ENCODE results near the gene FBXO17.
"Not testable (repeated sequence)": the region's sequence is repeated elsewhere in the genome, so short reads cannot be mapped to it uniquely, and the experiment has no call there.

Gene FBXO17

DNA sequence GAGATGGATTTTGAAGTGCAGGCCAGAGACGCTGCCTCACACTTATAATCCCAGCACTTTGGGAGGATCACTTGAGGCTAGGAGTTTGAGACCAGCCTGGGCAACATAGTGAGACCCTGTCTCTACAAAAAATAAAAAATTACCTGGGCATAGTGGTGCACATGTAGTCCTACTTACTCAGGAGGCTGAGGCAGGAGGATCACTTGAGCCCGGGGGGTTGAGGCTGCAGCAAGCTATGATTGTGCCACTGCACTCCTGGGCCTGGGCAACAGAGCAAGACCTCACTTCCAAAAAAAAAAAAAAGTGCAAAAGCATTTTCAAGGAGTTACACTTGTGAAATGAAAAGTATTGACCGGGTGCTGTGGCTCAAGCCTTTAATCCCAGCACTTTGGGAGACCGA lies 27.6 kb upstream of the FBXO17 start:
- no peak overlapping the region for H3K4me3 ChIP-seq (ENCODE audit: low read depth, low read length)
- no peaks in the 10 kb centered on the region for H3K27me3 ChIP-seq (ENCODE audit: insufficient read depth, low read length)
- no peak overlapping the region for H3K27ac ChIP-seq (ENCODE audit: low read depth, low read length)
- no peaks in the 10 kb centered on the region for H3K36me3 ChIP-seq (ENCODE audit: insufficient read depth, low read length)
- no peaks in the 10 kb centered on the region for H3K4me1 ChIP-seq (ENCODE audit: control insufficient read depth, insufficient read depth, low read length, unreplicated experiment)
- no peaks in the 10 kb centered on the region for H3K79me2 ChIP-seq (ENCODE audit: control insufficient read depth, insufficient read depth, low read length, unreplicated experiment)
- no peak overlapping the region for H2AFZ ChIP-seq (ENCODE audit: low read length, unreplicated experiment)

DNA sequence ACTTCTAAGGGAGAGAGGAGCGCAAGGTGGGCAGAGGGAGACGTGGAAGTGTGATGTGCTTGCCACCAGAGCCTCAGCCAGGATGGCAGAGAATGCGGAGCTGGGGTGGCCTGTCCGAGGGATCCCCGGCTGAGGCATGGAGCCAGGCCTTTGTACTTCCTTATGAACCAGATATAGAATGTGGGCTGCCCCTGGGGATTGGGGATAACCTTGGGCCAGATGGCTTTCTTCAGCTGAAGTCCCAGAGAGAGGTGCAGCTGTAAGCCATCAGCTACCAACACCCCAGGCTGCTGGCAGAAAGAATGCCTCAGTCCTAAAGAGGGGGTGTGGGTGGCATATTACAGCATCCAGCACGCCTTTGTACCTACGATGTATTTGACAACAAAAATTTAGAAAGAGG lies 25.5 kb upstream of the FBXO17 start:
- H2AFZ ChIP-seq (ENCODE audit: low read length, unreplicated experiment): no peak overlapping the region
- no peaks in the 10 kb centered on the region for H3K4me1 ChIP-seq (ENCODE audit: control insufficient read depth, insufficient read depth, low read length, unreplicated experiment)
- no peaks in the 10 kb centered on the region for H3K27me3 ChIP-seq (ENCODE audit: insufficient read depth, low read length)
- H3K4me3 ChIP-seq (ENCODE audit: low read depth, low read length): no peak overlapping the region
- H3K36me3 ChIP-seq (ENCODE audit: insufficient read depth, low read length): no peaks in the 10 kb centered on the region
- H3K79me2 ChIP-seq (ENCODE audit: control insufficient read depth, insufficient read depth, low read length, unreplicated experiment): no peaks in the 10 kb centered on the region
- H3K27ac ChIP-seq (ENCODE audit: low read depth, low read length): no peak overlapping the region

- not testable (repeated sequence) for H3K27ac ChIP-seq (ENCODE audit: low read depth, low read length); H3K79me2 ChIP-seq (ENCODE audit: control insufficient read depth, insufficient read depth, low read length, unreplicated experiment)
Measured at GRCh38 chr19:38997576-38997975, 22.0 kb upstream of the FBXO17 start.

DNA sequence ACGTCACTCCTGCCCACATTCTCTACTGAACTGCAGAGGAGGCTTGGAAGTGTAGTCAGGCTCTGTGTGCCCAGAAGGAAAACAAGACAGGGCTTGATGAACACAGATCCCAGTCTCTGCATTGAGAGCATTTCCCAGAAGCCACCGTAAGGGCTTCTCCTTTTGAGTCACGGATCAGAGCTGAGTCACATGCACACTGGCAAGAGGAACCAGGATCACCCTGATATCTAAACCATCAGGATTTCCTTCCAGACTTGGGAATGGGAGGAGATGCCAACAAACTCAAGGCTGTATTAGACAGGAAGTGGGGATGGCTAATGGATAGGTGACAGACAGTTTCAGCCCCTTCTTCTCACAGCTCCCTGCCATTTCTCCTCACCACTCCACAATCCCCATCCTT lies 17.7 kb upstream of the FBXO17 start:
- Histone ChIP-seq H3K36me3 (ENCODE audit: insufficient read depth, low read length) (no peaks in the 10 kb centered on the region), H3K27me3 (ENCODE audit: insufficient read depth, low read length) (no peaks in the 10 kb centered on the region), H2AFZ (ENCODE audit: low read length, unreplicated experiment) (no peak overlapping the region), H3K4me3 (ENCODE audit: low read depth, low read length) (no peak overlapping the region), H3K4me1 (ENCODE audit: control insufficient read depth, insufficient read depth, low read length, unreplicated experiment) (peaks cover 17% of the 10 kb centered on the region), H3K79me2 (ENCODE audit: control insufficient read depth, insufficient read depth, low read length, unreplicated experiment) (no peaks in the 10 kb centered on the region), H3K27ac (ENCODE audit: low read depth, low read length) (no peak overlapping the region)

More at GRCh38 chr19:38997576-38997975, 22.0 kb upstream of the FBXO17 start:
- not testable (repeated sequence) for H2AFZ ChIP-seq (ENCODE audit: low read length, unreplicated experiment); H3K4me1 ChIP-seq (ENCODE audit: control insufficient read depth, insufficient read depth, low read length, unreplicated experiment); H3K4me3 ChIP-seq (ENCODE audit: low read depth, low read length); H3K36me3 ChIP-seq (ENCODE audit: insufficient read depth, low read length); H3K27me3 ChIP-seq (ENCODE audit: insufficient read depth, low read length)

DNA sequence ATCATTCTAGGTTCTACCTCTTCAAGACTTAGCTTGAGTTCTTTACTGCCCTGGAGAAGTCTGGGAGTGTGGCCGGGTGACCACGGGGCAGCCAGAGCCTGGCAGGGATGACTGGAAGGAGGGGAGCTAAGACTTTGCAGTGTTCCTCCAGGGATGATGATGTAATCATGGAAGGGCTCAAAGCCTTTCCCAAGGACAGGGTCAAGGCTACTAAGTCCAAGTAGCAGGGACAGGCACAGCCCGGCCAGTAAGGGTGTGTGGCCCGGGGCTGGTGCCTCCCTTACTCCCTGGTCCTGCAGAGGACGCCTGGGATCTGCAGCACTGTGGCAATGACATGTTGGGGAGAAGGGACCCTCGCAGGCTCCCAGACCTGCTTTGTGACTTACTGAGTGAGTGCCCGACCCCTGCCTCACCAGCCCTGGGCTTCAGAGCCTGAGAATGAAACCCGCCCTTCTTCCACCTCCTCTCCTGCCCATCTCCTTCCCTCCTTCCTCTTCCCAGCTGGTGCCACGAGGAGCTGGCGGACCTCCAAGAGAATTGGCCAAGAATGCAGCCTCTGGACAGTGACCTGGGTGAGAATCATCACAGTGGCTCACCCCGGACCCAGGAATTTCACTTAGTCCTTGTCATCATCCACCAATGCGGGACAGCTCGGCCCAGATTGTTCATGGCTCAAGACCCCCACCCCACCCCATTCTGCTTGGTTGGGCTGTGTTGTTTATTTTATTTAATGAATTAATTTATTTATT lies 15.6 kb upstream of the FBXO17 start:
- Histone ChIP-seq H3K79me2 (ENCODE audit: control insufficient read depth, insufficient read depth, low read length, unreplicated experiment) (no peaks in the 10 kb centered on the region), H2AFZ (ENCODE audit: low read length, unreplicated experiment) (no peak overlapping the region), H3K27me3 (ENCODE audit: insufficient read depth, low read length) (no peaks in the 10 kb centered on the region), H3K4me3 (ENCODE audit: low read depth, low read length) (no peak overlapping the region), H3K36me3 (ENCODE audit: insufficient read depth, low read length) (no peaks in the 10 kb centered on the region), H3K27ac (ENCODE audit: low read depth, low read length) (no peak overlapping the region), H3K4me1 (ENCODE audit: control insufficient read depth, insufficient read depth, low read length, unreplicated experiment) (peaks cover 17% of the 10 kb centered on the region)

DNA sequence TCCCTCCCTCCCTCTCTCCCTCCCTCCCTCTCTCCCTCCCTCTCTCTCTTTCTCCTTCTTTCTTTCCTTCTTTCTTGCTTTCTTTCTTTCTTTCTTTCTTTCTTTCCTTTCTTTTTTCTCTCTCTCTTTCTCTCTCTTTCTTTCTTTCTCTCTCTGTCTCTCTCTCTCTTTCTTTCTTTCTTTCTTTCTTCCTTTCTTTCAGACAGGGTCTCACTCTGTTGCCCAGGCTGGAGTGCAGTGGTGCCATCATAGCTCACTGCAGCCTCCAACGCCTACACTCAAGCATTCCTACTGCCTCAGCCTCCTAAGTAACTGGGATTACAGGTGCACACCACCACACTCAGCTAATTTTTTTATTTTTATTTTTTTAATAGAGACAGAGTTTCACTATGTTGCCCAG lies 14.1 kb upstream of the FBXO17 start:
- not testable (repeated sequence) for H3K27me3 ChIP-seq (ENCODE audit: insufficient read depth, low read length); H3K4me3 ChIP-seq (ENCODE audit: low read depth, low read length); H2AFZ ChIP-seq (ENCODE audit: low read length, unreplicated experiment); H3K79me2 ChIP-seq (ENCODE audit: control insufficient read depth, insufficient read depth, low read length, unreplicated experiment); H3K27ac ChIP-seq (ENCODE audit: low read depth, low read length); H3K36me3 ChIP-seq (ENCODE audit: insufficient read depth, low read length)
- H3K4me1 ChIP-seq (ENCODE audit: control insufficient read depth, insufficient read depth, low read length, unreplicated experiment): peaks cover 17% of the 10 kb centered on the region

DNA sequence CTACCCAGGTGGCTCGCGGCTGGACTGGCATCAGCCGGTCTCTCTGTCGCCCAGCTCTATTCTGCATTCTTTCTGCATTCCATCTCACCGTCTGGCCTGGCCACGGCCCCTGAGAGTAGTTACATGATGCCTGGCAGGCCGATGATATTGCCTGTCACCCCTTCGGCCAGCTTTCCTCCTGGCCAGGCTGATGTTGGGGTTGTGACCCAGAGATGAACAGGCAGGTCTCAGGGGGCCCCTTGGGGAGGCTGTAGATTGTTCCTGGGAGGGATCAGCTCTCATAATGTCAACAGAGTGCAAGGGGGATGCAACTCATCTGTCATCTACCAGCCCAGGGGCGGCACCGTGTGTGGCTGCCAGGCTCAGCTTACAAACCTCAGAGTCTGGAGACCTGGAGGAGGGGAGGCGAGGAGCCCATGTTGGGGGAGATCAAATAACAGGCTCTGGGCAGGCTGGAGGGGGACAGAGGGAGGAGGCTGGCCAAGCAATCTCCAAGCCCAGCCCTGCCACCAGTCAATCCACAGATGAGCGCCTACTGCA lies 13.6 kb upstream of the FBXO17 start:
- Histone ChIP-seq H3K4me3 (ENCODE audit: low read depth, low read length) (no peak overlapping the region), H3K27ac (ENCODE audit: low read depth, low read length) (no peak overlapping the region), H2AFZ (ENCODE audit: low read length, unreplicated experiment) (no peak overlapping the region), H3K36me3 (ENCODE audit: insufficient read depth, low read length) (no peaks in the 10 kb centered on the region), H3K27me3 (ENCODE audit: insufficient read depth, low read length) (no peaks in the 10 kb centered on the region), H3K79me2 (ENCODE audit: control insufficient read depth, insufficient read depth, low read length, unreplicated experiment) (no peaks in the 10 kb centered on the region), H3K4me1 (ENCODE audit: control insufficient read depth, insufficient read depth, low read length, unreplicated experiment) (peaks cover 17% of the 10 kb centered on the region)

DNA sequence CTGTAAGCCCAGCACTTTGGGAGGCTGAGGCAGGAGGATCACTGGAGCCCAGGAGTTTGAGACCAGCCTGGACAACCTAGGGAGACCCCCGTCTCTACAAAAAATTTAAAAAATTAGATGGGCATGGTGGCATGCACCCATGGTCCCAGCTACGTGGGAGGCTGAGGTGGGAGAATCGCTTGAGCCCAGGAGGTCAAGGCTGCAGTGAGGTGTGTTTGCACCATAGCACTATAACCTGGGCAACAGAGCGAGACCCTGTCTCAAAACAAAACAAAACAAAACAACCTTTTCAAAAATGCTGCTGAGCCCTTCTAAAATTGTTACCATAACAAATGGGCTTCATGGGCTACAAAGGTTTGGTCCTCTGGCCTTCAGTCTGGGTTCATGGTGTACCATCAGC lies 13.1 kb upstream of the FBXO17 start:
- H3K36me3 ChIP-seq (ENCODE audit: insufficient read depth, low read length); H3K4me3 ChIP-seq (ENCODE audit: low read depth, low read length); H2AFZ ChIP-seq (ENCODE audit: low read length, unreplicated experiment); H3K27me3 ChIP-seq (ENCODE audit: insufficient read depth, low read length); H3K27ac ChIP-seq (ENCODE audit: low read depth, low read length); H3K79me2 ChIP-seq (ENCODE audit: control insufficient read depth, insufficient read depth, low read length, unreplicated experiment): not testable (repeated sequence)
- peaks cover 17% of the 10 kb centered on the region for H3K4me1 ChIP-seq (ENCODE audit: control insufficient read depth, insufficient read depth, low read length, unreplicated experiment)

- H3K27me3 ChIP-seq (ENCODE audit: insufficient read depth, low read length); H3K36me3 ChIP-seq (ENCODE audit: insufficient read depth, low read length); H3K4me3 ChIP-seq (ENCODE audit: low read depth, low read length); H3K79me2 ChIP-seq (ENCODE audit: control insufficient read depth, insufficient read depth, low read length, unreplicated experiment); H3K4me1 ChIP-seq (ENCODE audit: control insufficient read depth, insufficient read depth, low read length, unreplicated experiment); H3K27ac ChIP-seq (ENCODE audit: low read depth, low read length); H2AFZ ChIP-seq (ENCODE audit: low read length, unreplicated experiment): not testable (repeated sequence)
Measured at GRCh38 chr19:38987745-38988144, 12.2 kb upstream of the FBXO17 start.

DNA sequence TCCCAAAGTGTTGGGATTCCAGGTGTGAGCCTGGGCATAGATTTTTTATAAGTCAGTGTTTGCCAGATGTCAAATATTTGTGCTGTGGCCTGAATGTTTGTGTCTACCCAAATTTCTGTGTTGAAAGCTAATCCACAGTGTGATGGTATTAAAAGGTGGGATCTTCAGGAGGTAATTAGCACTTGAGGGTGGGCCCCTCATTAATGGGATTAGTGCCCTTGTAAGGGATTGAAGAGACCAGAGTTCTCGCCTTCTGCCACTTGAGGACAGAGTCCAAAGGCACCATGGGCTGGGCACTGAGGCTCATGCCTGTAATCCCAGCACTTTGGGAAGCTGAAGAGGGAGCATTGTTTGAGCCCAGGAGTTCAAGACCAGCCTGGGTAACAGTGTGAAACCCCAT lies 9.7 kb upstream of the FBXO17 start:
- Histone ChIP-seq H3K27me3 (ENCODE audit: insufficient read depth, low read length) (no peaks in the 10 kb centered on the region), H3K4me1 (ENCODE audit: control insufficient read depth, insufficient read depth, low read length, unreplicated experiment) (peaks cover 5% of the 10 kb centered on the region), H3K4me3 (ENCODE audit: low read depth, low read length) (no peak overlapping the region), H2AFZ (ENCODE audit: low read length, unreplicated experiment) (no peak overlapping the region), H3K27ac (ENCODE audit: low read depth, low read length) (no peak overlapping the region), H3K79me2 (ENCODE audit: control insufficient read depth, insufficient read depth, low read length, unreplicated experiment) (no peaks in the 10 kb centered on the region), H3K36me3 (ENCODE audit: insufficient read depth, low read length) (no peaks in the 10 kb centered on the region)

- Histone ChIP-seq H3K4me1 (ENCODE audit: control insufficient read depth, insufficient read depth, low read length, unreplicated experiment) (peaks cover 7% of the 10 kb centered on the region), H2AFZ (ENCODE audit: low read length, unreplicated experiment) (no peak overlapping the region), H3K4me3 (ENCODE audit: low read depth, low read length) (no peak overlapping the region), H3K36me3 (ENCODE audit: insufficient read depth, low read length) (no peaks in the 10 kb centered on the region), H3K79me2 (ENCODE audit: control insufficient read depth, insufficient read depth, low read length, unreplicated experiment) (no peaks in the 10 kb centered on the region), H3K27me3 (ENCODE audit: insufficient read depth, low read length) (no peaks in the 10 kb centered on the region), H3K27ac (ENCODE audit: low read depth, low read length) (no peak overlapping the region)
Measured at GRCh38 chr19:38980583-38981374, 5.2 kb upstream of the FBXO17 start.

Measured in ACC112 (cell line).